ENCODE results near the gene UQCC3.
"Not testable (repeated sequence)": the region's sequence is repeated elsewhere in the genome, so short reads cannot be mapped to it uniquely, and the experiment has no call there.

The UQCC3 gene

GRCh38 chr11:62671608-62672389, at the start of gene UQCC3, which contains the start of gene LBHD1:
UQCC3 (plus strand) TSS chr11:62671673; CDS start chr11:62671746, 73 bp downstream.
LBHD1 (minus strand) TSS chr11:62672267; CDS start chr11:62670031, 2,236 bp downstream.
- H3K9me3 Mint-ChIP-seq = no peaks in the 10 kb centered on the region
- DNase-seq (peak; percentile 86), ATAC-seq (peak; percentile 92)
- H3K4me1 Mint-ChIP-seq = peaks cover 63% of the 10 kb centered on the region
- H3K27ac Mint-ChIP-seq = peak within 1 kb of the TSS; percentile 97
- H3K36me3 Mint-ChIP-seq (ENCODE audit: low read depth) = peaks cover 57% of the 10 kb centered on the region
- no peaks in the 10 kb centered on the region for H3K27me3 Mint-ChIP-seq
- H3K4me3 Mint-ChIP-seq = peak within 1 kb of the TSS; percentile 95

DNA sequence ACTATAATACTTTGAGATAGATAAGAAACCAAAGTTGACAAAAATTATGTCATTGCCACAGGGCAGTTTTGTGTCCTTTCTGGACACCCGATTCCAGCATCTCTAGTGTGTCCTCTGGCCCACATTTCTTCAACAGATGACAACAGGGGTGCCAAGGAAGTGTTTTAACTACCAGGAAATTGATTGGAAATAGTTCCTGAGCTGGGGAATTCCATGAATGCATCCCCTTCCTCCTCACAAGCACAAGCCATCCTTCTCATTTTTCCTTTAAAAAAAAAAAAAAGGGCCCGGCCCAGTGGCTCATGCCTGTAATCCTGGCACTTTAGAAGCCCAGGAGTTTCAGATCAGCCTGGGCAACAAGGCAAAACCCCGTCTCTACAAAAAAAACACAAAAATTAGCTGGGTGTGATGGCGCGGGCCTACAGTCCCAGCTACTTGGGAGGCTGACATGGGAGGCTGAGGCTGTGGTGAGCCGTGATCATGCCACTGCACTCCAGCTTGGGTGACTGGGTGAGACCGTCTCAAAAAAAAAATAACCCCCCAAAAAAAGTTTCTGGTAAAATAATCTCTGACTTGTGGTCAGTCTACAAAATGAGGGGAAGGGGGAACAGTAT, 48.9 kb upstream of the UQCC3 start:
- H3K36me3 Mint-ChIP-seq (ENCODE audit: low read depth) = peaks cover 36% of the 10 kb centered on the region
- H3K4me1 Mint-ChIP-seq = peaks cover 28% of the 10 kb centered on the region
- H3K4me3 Mint-ChIP-seq = peak overlapping the region; percentile 97
- DNase-seq (no peak), ATAC-seq (no peak)
- H3K9me3 Mint-ChIP-seq = no peaks in the 10 kb centered on the region
- H3K27ac Mint-ChIP-seq = peak overlapping the region; percentile 97
- H3K27me3 Mint-ChIP-seq = no peaks in the 10 kb centered on the region

- ATAC-seq = no peak
- H3K27ac Mint-ChIP-seq = peak overlapping the region; percentile 32
- H3K36me3 Mint-ChIP-seq (ENCODE audit: low read depth) = peaks cover 57% of the 10 kb centered on the region
These were observed 43.8 kb upstream of the UQCC3 start for GRCh38 chr11:62627713-62628112.

GRCh38 chr11:62632492-62632891, 39.0 kb upstream of the UQCC3 start:
- Mint-ChIP-seq H3K27me3 (no peaks in the 10 kb centered on the region), H3K4me1 (peaks cover 14% of the 10 kb centered on the region), H3K4me3 (no peak overlapping the region), H3K9me3 (no peaks in the 10 kb centered on the region), H3K27ac (no peak overlapping the region), H3K36me3 (ENCODE audit: low read depth) (peaks cover 72% of the 10 kb centered on the region)
- no peak for DNase-seq
- no peak for ATAC-seq

More at GRCh38 chr11:62627713-62628112, 43.8 kb upstream of the UQCC3 start:
- DNase-seq = no peak
- no peaks in the 10 kb centered on the region for H3K9me3 Mint-ChIP-seq
- no peak overlapping the region for H3K4me3 Mint-ChIP-seq
- no peaks in the 10 kb centered on the region for H3K27me3 Mint-ChIP-seq
- peaks cover 3% of the 10 kb centered on the region for H3K4me1 Mint-ChIP-seq

GRCh38 chr11:62644220-62644619, 27.3 kb upstream of the UQCC3 start:
- no peak for DNase-seq
- Mint-ChIP-seq H3K27ac (peak overlapping the region; percentile 57), H3K4me3 (peak overlapping the region; percentile 46), H3K9me3 (no peaks in the 10 kb centered on the region), H3K4me1 (peaks cover 48% of the 10 kb centered on the region), H3K36me3 (ENCODE audit: low read depth) (peaks cover 29% of the 10 kb centered on the region), H3K27me3 (no peaks in the 10 kb centered on the region)
- no peak for ATAC-seq

DNA sequence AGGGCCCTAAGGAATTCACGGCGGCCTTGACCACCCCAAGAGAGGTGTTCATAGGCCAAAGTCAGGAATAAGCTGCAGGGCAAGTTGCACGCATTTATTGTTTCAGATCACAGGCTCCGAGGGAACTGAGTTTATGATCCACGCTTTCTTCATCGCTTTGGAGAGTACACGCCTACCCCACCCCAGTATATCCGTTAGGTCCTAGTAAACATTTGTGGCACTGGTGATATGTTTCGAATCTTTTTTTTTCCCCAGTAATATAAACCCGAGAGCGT, 25.9 kb upstream of the UQCC3 start:
- Mint-ChIP-seq H3K9me3 (no peaks in the 10 kb centered on the region), H3K27me3 (no peaks in the 10 kb centered on the region), H3K27ac (peak overlapping the region; percentile 95), H3K36me3 (ENCODE audit: low read depth) (peaks cover 25% of the 10 kb centered on the region), H3K4me3 (peak overlapping the region; percentile 97), H3K4me1 (peaks cover 37% of the 10 kb centered on the region)
- ATAC-seq (no peak), DNase-seq (no peak)

GRCh38 chr11:62645946-62646824, 25.3 kb upstream of the UQCC3 start, which contains the start of gene GANAB:
GANAB (minus strand) TSS chr11:62646613; CDS start chr11:62646599, 14 bp downstream.
- ATAC-seq (peak; percentile 96), DNase-seq (peak; percentile 99)
- Mint-ChIP-seq H3K36me3 (ENCODE audit: low read depth) (peaks cover 25% of the 10 kb centered on the region), H3K4me1 (peaks cover 34% of the 10 kb centered on the region), H3K27me3 (no peaks in the 10 kb centered on the region), H3K27ac (peak within 1 kb of the TSS; percentile 95), H3K4me3 (peak within 1 kb of the TSS; percentile 97), H3K9me3 (no peaks in the 10 kb centered on the region)

GRCh38 chr11:62646825-62647608, 24.5 kb upstream of the UQCC3 start:
- H3K27me3 Mint-ChIP-seq = no peaks in the 10 kb centered on the region
- ATAC-seq (no peak), DNase-seq (no peak)
- H3K4me3 Mint-ChIP-seq = peak overlapping the region; percentile 97
- no peaks in the 10 kb centered on the region for H3K9me3 Mint-ChIP-seq
- peaks cover 33% of the 10 kb centered on the region for H3K4me1 Mint-ChIP-seq
- H3K27ac Mint-ChIP-seq = peak overlapping the region; percentile 95
- peaks cover 25% of the 10 kb centered on the region for H3K36me3 Mint-ChIP-seq (ENCODE audit: low read depth)

GRCh38 chr11:62647609-62648005, 23.9 kb upstream of the UQCC3 start:
- DNase-seq = no peak
- Mint-ChIP-seq H3K27ac (peak overlapping the region; percentile 18), H3K4me3 (no peak overlapping the region), H3K36me3 (ENCODE audit: low read depth) (peaks cover 26% of the 10 kb centered on the region), H3K4me1 (peaks cover 37% of the 10 kb centered on the region), H3K27me3 (no peaks in the 10 kb centered on the region), H3K9me3 (no peaks in the 10 kb centered on the region)
- ATAC-seq = no peak

DNA sequence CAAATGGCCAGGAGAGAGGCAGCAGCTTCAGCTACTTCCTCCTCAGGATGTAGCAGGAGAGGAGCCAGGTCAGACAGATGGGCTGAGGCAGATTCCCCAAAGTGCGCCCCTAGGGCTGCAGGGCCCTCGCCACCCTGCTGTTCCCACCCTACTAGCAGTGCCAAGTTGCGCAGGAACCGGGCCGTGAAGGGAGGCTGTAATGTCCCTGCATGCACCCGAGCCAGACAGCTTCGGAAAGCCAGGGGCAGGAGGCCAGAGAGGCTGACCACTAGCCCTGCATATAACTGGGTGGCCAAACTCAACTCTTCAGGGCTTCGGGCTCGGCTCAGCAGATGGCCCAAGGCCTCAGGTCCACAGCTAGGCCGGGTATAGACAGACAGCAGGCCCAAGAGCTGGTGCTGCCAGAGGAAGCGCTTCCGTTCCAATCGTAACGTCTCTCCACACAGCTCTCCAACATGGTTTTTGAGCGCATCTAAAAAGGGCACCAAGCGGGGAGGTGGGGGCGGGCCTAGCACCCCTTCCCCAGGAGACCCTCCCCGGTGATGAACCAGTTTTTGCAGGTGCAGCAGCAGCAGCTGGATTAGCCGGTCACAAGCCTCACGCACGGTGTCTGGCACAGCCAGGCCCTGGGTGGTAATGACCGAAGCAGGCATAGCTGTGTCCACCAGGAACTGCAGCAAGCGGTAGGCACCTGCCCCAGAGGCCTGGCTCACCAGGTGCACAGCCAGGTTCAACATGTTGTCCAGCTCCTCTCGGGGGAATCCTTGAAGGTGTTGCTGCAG, 23.1 kb upstream of the UQCC3 start:
- DNase-seq (no peak), ATAC-seq (no peak)
- Mint-ChIP-seq H3K27ac (peak overlapping the region; percentile 18), H3K4me3 (no peak overlapping the region), H3K27me3 (no peaks in the 10 kb centered on the region), H3K36me3 (ENCODE audit: low read depth) (peaks cover 21% of the 10 kb centered on the region), H3K4me1 (peaks cover 39% of the 10 kb centered on the region), H3K9me3 (no peaks in the 10 kb centered on the region)

GRCh38 chr11:62648967-62649364, 22.5 kb upstream of the UQCC3 start:
- peaks cover 42% of the 10 kb centered on the region for H3K4me1 Mint-ChIP-seq
- no peak overlapping the region for H3K4me3 Mint-ChIP-seq
- no peak overlapping the region for H3K27ac Mint-ChIP-seq
- DNase-seq (no peak), ATAC-seq (no peak)
- peaks cover 21% of the 10 kb centered on the region for H3K36me3 Mint-ChIP-seq (ENCODE audit: low read depth)
- no peaks in the 10 kb centered on the region for H3K27me3 Mint-ChIP-seq
- H3K9me3 Mint-ChIP-seq = no peaks in the 10 kb centered on the region

- DNase-seq = no peak
- peaks cover 15% of the 10 kb centered on the region for H3K36me3 Mint-ChIP-seq (ENCODE audit: low read depth)
- H3K27me3 Mint-ChIP-seq = no peaks in the 10 kb centered on the region
- H3K27ac Mint-ChIP-seq = peak overlapping the region; percentile 63
- ATAC-seq = no peak
- no peaks in the 10 kb centered on the region for H3K9me3 Mint-ChIP-seq
- H3K4me1 Mint-ChIP-seq = peaks cover 42% of the 10 kb centered on the region
- no peak overlapping the region for H3K4me3 Mint-ChIP-seq
These were observed 22.0 kb upstream of the UQCC3 start for GRCh38 chr11:62649486-62649885.

DNA sequence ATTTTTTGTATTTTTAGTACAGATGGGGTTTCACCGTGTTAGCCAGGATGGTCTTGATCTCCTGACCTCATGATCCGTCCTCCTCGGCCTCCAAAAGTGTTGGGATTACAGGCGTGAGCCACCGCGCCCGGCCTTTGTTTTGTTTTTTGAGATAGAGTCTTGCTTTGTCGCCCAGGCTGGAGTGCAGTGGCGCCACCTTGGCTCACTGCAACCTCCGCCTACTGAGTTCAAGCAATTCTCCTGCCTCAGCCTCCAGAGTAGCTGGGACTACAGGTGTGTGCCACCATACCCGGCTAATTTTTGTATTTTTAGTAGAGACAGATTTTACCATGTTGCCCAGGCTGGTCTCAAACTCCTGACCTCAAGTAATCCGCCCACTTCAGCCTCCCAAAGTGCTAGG, 21.2 kb upstream of the UQCC3 start:
- Mint-ChIP-seq H3K27ac (peak overlapping the region; percentile 83), H3K36me3 (ENCODE audit: low read depth) (peaks cover 15% of the 10 kb centered on the region), H3K4me1 (peaks cover 36% of the 10 kb centered on the region)
- not testable (repeated sequence) for DNase-seq, ATAC-seq, H3K4me3 Mint-ChIP-seq, H3K27me3 Mint-ChIP-seq, H3K9me3 Mint-ChIP-seq
